HG02973 (cell line): ENCODE results near the gene WDFY2.
"Not testable (repeated sequence)": the region's sequence is repeated elsewhere in the genome, so short reads cannot be mapped to it uniquely, and the experiment has no call there.

Source experiments
- ATAC-seq: cut with Tn5 transposase; IDR thresholded peaks from one replicate; pipeline ENCODE4 v1.9.1; 2021; ENCODE audit warnings: moderate library complexity; ENCODE audit not compliant: unreplicated experiment

WDFY2 gene

GRCh38 chr13:51663973-51664957, 80.0 kb downstream of the WDFY2 start:
- no peak for ATAC-seq

- ATAC-seq = no peak
These were observed 81.2 kb downstream of the WDFY2 start for GRCh38 chr13:51665456-51665855.

- ATAC-seq = no peak
These were observed 82.1 kb downstream of the WDFY2 start for GRCh38 chr13:51666374-51666773.

GRCh38 chr13:51666839-51667238, 82.6 kb downstream of the WDFY2 start:
- no peak for ATAC-seq

DNA sequence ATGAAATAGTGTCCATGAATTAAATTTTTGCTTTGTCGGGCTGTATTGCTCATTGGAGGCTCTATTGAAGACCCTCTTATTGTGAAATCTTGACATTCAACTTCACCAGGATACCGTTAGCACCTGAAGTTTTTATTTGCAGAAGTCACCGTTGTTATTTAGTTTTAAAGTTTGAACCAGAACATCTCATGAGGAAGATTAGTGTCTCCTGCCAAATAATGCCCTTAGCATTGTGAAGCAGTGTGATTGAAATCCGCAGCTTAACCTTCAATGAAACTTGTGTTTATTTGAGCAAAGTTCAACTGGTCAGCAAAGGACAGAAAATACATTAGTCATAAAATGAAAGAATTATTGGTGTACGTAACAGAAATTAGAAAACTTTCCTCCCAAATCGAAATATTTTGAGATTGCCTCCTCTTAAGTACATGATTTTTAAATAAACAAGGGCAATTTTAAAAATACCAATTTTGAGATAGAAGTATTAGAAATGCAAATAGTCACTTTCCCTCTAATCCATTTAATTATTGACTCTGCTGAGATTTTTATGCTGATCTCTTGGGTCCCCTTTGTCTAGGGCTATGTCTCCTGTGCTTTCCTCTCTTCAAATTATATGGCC, 84.4 kb downstream of the WDFY2 start:
- no peak for ATAC-seq

DNA sequence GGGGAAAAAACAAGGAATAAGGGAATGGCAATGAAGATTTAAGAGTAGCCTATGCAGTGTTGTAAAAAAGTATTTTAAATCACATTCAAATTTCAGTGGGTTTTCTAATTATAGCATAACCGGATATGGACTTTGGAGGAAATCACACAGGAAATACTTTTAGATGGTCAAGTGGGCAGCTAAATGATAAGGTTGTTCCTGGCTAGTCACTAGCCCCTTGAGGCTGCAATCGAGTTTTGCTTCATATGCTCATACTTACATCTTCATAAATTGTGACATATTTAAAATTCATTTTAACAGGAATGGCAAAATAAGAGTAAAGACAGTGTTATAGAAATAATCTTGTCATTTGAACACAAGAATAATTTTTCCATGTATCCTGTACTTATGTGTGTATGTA, 88.9 kb downstream of the WDFY2 start:
- ATAC-seq = no peak

- no peak for ATAC-seq
These were observed 90.0 kb downstream of the WDFY2 start for GRCh38 chr13:51674276-51674675.

- ATAC-seq = no peak
These were observed 91.1 kb downstream of the WDFY2 start for GRCh38 chr13:51675385-51675784.

DNA sequence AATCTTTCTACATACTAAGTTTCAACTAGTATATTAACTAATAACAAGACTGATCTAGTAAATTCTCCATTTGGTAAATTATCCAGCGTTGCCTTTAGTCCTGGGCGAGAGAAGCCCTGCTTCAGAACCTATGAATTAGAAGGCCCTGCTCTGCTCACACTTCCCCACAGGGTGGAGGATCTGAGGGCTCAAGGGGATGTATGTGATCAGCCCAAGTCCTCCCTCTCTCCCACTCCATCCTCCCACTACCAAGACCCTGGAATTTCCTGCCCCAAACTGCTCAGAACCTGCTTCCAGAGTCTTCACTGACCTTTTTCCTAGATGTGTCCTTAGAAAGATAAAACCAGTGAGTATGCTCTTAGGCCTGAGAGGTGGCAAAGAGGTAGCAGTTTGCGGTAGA, 91.6 kb downstream of the WDFY2 start:
- no peak for ATAC-seq

GRCh38 chr13:51676739-51677138, 92.5 kb downstream of the WDFY2 start:
- no peak for ATAC-seq

GRCh38 chr13:51678420-51678819, 94.2 kb downstream of the WDFY2 start:
- no peak for ATAC-seq

GRCh38 chr13:51679616-51680015, 95.4 kb downstream of the WDFY2 start:
- ATAC-seq = no peak

DNA sequence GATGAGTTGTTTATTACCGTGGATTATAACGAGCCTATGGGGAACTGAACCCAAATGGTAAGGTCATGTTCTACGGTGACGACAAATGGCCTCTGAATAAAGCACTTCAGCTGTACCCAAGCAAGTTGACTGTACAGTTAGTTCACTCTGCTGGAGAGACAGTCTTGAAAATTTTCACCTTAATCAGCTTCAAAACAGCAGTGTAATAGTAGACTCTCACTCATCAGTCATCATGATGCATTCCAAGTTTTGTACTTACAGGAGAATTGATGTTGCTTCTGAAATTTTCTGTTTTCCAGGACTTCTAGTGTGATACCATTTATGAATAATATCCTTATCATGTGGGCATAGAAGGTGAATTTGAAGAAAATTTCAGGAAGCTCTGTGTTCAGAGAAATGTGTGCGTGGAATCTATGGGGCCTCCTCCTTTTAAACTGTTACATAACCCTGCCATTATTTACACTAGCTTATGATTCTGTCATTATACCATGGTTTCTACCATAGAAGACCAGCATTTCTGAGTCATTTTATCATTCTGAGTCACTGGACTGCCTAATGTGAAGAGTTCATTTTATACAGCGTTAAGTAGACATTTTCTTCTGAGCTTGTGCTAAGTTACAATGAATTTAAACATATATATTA, 96.9 kb downstream of the WDFY2 start:
- no peak for ATAC-seq

DNA sequence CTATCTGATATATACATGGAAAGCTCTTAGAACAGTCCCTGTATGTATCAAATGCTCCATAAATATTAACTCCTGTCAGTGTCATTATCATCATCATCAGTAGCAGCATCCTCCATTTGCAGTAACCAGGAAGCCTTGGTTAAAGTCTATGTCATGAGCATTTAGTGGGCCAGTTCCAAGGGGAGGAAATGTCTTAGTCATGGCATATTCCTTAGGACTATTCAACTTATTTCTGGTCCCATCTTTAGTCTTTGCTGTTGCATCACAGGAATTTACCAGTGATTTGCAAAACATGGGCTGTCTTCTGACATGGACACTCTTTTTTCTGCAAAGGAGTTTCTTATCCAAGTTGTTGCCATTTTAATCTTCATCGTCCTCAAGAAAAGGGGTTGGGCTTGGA, 98.4 kb downstream of the WDFY2 start:
- no peak for ATAC-seq

DNA sequence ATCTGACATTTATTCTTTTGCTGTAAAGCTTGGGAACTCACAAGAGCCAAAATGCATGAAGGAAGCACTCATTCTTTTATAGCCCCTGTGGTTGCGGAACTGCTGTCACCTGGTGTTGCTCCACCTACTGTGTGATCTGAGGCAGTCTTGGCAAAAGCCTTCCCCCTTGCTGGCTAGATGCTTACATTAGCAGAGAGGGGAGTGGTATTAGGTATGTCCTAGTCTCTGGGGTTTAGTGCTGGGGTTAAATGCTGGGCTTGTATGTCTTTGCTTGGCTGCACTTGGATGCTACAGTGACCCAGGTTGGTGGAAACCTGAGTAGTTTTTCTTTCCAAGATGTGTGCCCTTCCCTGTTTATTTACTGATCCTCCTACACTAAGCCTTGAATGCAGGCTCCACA, 99.3 kb downstream of the WDFY2 start:
- no peak for ATAC-seq

- ATAC-seq = no peak
These were observed 99.8 kb downstream of the WDFY2 start for GRCh38 chr13:51684076-51684475.

GRCh38 chr13:51687947-51688714, 103.9 kb downstream of the WDFY2 start:
- no peak for ATAC-seq

GRCh38 chr13:51688937-51689662, 104.8 kb downstream of the WDFY2 start:
- no peak for ATAC-seq

GRCh38 chr13:51689663-51689996, 105.4 kb downstream of the WDFY2 start:
- peak; percentile 51 for ATAC-seq

- ATAC-seq = not testable (repeated sequence)
These were observed 111.4 kb downstream of the WDFY2 start for GRCh38 chr13:51695677-51696076.
